Measurements from ENCODE around the gene PSG3.

- TF ChIP-seq CTCF (conservative IDR thresholded peaks at IDR 0.05 in 1 of 2, IDR thresholded peaks at IDR 0.05 in 1 of 2; ENCODE audit: extremely low read depth in 1 of 2, insufficient read depth in 1 of 2, low read depth in 1 of 2, low read length in 2 of 2) (peak; percentile 84 to 97), EZH2 (IDR thresholded peaks at IDR 0.05; ENCODE audit: borderline replicate concordance, low read length) (no peak)
Observed at GRCh38 chr19:42693760-42694350, 46.4 kb downstream of the PSG3 start.
